ENCODE measurements around the gene ADGRG6. TPM values are rescaled to one million over a fixed set of nuclear protein-coding genes. Genes with fewer than 3 reads are reported as not detected.

ADGRG6 gene
- total and polyA plus RNA-seq, 2 donors (not counting 1 experiment from before 2014, with no cell fraction given): 0.03 TPM; not detected in 1

DNA sequence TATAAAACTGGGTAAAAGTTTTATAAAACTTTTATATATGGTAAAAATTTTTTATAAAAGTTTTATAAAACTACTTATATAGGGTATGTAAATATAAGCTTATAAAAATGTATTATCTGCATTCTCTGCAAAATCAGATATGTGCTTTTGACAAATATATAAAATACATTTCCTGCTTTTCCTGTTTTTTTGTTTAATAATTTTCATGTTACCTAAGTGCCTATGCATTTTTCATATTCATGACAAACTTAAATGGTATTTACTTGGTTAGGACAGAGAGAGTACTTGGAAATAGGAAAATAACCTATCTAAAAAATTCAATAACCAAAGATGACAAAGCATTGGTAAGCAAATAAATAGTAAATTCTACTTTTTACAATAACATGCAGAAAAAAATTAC, 41.2 kb downstream of the ADGRG6 start:
- H3K27me3 ChIP-seq (replicated peaks in 1 of 4; ENCODE audit: control extremely low read depth in 1 of 4, control insufficient read depth in 3 of 4, insufficient read depth in 4 of 4, low read length in 3 of 4): no peaks in the 10 kb centered on the region
- H3K4me2 ChIP-seq (replicated peaks; ENCODE audit: low read depth, low read length, poor library complexity, severe bottlenecking): no peak overlapping the region
- no peaks in the 10 kb centered on the region for H3K4me1 ChIP-seq (ENCODE audit: control insufficient read depth in 2 of 2, insufficient read depth in 2 of 2, low read length in 2 of 2)
- ATAC-seq (ENCODE audit: low read depth) (no peak), DNase-seq (no peak)
- POLR2A ChIA-PET: no interaction called here
- no peaks in the 10 kb centered on the region for H3K4me1 Mint-ChIP-seq
- H2AFZ ChIP-seq (ENCODE audit: insufficient read depth, low read depth, low read length, poor library complexity, severe bottlenecking): no peak overlapping the region
- no peak overlapping the region for H3K27ac ChIP-seq (ENCODE audit: low read length in 2 of 2)
- H3K4me3 ChIP-seq (ENCODE audit: control extremely low read depth in 1 of 5, extremely low read depth in 1 of 5, insufficient read depth in 1 of 5, low read depth in 2 of 5, low read length in 4 of 5): no peak overlapping the region
- H3K9ac ChIP-seq (ENCODE audit: low read length): no peak overlapping the region
- no peak overlapping the region for H3K4me3 Mint-ChIP-seq
- no peaks in the 10 kb centered on the region for H3K36me3 ChIP-seq (replicated peaks in 1 of 2; ENCODE audit: control extremely low read depth in 1 of 2, control insufficient read depth in 1 of 2, extremely low read depth in 1 of 2, insufficient read depth in 2 of 2, low read length in 1 of 2)
- no peak overlapping the region for H3K27ac Mint-ChIP-seq
- CTCF ChIA-PET: no interaction called here
- H3K79me2 ChIP-seq (ENCODE audit: control insufficient read depth, insufficient read depth, low read length): no peaks in the 10 kb centered on the region
- H3K9me3 ChIP-seq (ENCODE audit: control extremely low read depth in 1 of 3, control insufficient read depth in 2 of 3, insufficient read depth in 1 of 3, low read length in 2 of 3): no peaks in the 10 kb centered on the region
- TF ChIP-seq EZH2 (IDR thresholded peaks at IDR 0.05; ENCODE audit: borderline replicate concordance, insufficient read depth, low read depth, low read length, poor library complexity, severe bottlenecking): no peak
- TF ChIP-seq, protein P1, sequence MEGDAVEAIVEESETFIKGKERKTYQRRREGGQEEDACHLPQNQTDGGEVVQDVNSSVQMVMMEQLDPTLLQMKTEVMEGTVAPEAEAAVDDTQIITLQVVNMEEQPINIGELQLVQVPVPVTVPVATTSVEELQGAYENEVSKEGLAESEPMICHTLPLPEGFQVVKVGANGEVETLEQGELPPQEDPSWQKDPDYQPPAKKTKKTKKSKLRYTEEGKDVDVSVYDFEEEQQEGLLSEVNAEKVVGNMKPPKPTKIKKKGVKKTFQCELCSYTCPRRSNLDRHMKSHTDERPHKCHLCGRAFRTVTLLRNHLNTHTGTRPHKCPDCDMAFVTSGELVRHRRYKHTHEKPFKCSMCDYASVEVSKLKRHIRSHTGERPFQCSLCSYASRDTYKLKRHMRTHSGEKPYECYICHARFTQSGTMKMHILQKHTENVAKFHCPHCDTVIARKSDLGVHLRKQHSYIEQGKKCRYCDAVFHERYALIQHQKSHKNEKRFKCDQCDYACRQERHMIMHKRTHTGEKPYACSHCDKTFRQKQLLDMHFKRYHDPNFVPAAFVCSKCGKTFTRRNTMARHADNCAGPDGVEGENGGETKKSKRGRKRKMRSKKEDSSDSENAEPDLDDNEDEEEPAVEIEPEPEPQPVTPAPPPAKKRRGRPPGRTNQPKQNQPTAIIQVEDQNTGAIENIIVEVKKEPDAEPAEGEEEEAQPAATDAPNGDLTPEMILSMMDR (IDR thresholded peaks at IDR 0.05): no peak
- H4K20me1 ChIP-seq (ENCODE audit: control insufficient read depth, insufficient read depth, low read length, poor library complexity, severe bottlenecking): no peaks in the 10 kb centered on the region
- intact Hi-C loops (cut with micrococcal nuclease): no loop called here
- H3K27me3 Mint-ChIP-seq: peaks cover 4% of the 10 kb centered on the region
- no peaks in the 10 kb centered on the region for H3K9me3 Mint-ChIP-seq (ENCODE audit: insufficient read depth)

DNA sequence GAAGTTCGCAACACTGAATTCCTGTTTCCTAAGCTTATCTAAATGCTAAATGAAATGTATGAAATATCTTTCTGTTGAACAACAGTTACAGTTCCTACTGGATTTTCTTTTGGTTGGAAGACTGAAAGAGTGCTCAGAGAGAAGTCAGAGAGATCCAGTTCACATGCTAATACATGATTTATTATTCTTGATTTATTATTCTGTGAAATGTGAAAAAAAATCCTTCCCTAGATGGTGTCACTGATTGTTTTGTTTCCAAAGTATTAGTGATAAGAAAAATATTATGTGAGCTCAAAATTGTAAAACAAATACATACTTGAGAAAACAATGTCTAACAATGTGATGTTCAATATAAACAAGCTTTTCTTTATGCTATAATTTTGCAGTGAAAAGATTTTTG, 42.1 kb downstream of the ADGRG6 start:
- H3K36me3 ChIP-seq (replicated peaks in 1 of 2; ENCODE audit: control extremely low read depth in 1 of 2, control insufficient read depth in 1 of 2, extremely low read depth in 1 of 2, insufficient read depth in 2 of 2, low read length in 1 of 2): no peaks in the 10 kb centered on the region
- no peaks in the 10 kb centered on the region for H4K20me1 ChIP-seq (ENCODE audit: control insufficient read depth, insufficient read depth, low read length, poor library complexity, severe bottlenecking)
- H3K79me2 ChIP-seq (ENCODE audit: control insufficient read depth, insufficient read depth, low read length): no peaks in the 10 kb centered on the region
- Mint-ChIP-seq H3K27ac (no peak overlapping the region), H3K9me3 (ENCODE audit: insufficient read depth) (no peaks in the 10 kb centered on the region), H3K27me3 (peaks cover 4% of the 10 kb centered on the region), H3K4me3 (no peak overlapping the region), H3K4me1 (no peaks in the 10 kb centered on the region)
- no CpG with 5 or more reads among the region's 1 CpG for WGBS (ENCODE audit: insufficient coverage)
- ATAC-seq (ENCODE audit: low read depth) (no peak), DNase-seq (no peak)
- no peak overlapping the region for H3K4me3 ChIP-seq (ENCODE audit: control extremely low read depth in 1 of 5, extremely low read depth in 1 of 5, insufficient read depth in 1 of 5, low read depth in 2 of 5, low read length in 4 of 5)
- TF ChIP-seq, protein P1 (IDR thresholded peaks at IDR 0.05): no peak
- TF ChIP-seq EZH2 (IDR thresholded peaks at IDR 0.05; ENCODE audit: borderline replicate concordance, insufficient read depth, low read depth, low read length, poor library complexity, severe bottlenecking): no peak
- no peak overlapping the region for H3K4me2 ChIP-seq (replicated peaks; ENCODE audit: low read depth, low read length, poor library complexity, severe bottlenecking)
- POLR2A ChIA-PET: no interaction called here
- H3K27ac ChIP-seq (ENCODE audit: low read length in 2 of 2): no peak overlapping the region
- intact Hi-C loops (cut with micrococcal nuclease): no loop called here
- no peaks in the 10 kb centered on the region for H3K4me1 ChIP-seq (ENCODE audit: control insufficient read depth in 2 of 2, insufficient read depth in 2 of 2, low read length in 2 of 2)
- no peak overlapping the region for H2AFZ ChIP-seq (ENCODE audit: insufficient read depth, low read depth, low read length, poor library complexity, severe bottlenecking)
- CTCF ChIA-PET: no interaction called here
- H3K27me3 ChIP-seq (replicated peaks in 1 of 4; ENCODE audit: control extremely low read depth in 1 of 4, control insufficient read depth in 3 of 4, insufficient read depth in 4 of 4, low read length in 3 of 4): no peaks in the 10 kb centered on the region
- H3K9ac ChIP-seq (ENCODE audit: low read length): no peak overlapping the region
- no peaks in the 10 kb centered on the region for H3K9me3 ChIP-seq (ENCODE audit: control extremely low read depth in 1 of 3, control insufficient read depth in 2 of 3, insufficient read depth in 1 of 3, low read length in 2 of 3)

All from B cell (primary cell).